ENCODE results near the gene PRSS22.

The PRSS22 gene

DNA sequence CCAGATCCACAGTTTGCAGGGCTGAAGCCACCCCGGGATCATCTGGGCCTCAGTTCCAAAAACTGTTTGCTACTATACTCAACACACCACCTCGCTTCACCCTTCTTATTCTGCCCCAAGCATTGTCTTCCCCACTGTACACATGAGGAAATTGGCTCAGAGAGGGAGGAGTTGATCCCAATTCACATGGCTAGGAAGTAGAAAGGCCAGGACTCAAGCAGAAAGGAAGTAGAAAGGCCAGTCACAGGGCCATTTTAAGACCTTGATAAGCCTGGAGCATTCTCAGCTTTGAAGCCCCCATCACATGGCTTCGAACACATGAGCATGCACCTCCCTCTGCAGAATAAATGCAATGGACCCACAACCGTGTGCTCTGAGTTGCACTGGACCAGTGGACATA lies 7.7 kb upstream of the PRSS22 start:
- Mint-ChIP-seq H3K27me3 (ENCODE audit: low read depth) (peaks cover 47% of the 10 kb centered on the region), H3K4me1 (no peaks in the 10 kb centered on the region), H3K9me3 (peaks cover 4% of the 10 kb centered on the region), H3K4me3 (no peak overlapping the region), H3K36me3 (ENCODE audit: low read depth) (no peaks in the 10 kb centered on the region), H3K27ac (no peak overlapping the region)
- TF ChIP-seq, protein P1, sequence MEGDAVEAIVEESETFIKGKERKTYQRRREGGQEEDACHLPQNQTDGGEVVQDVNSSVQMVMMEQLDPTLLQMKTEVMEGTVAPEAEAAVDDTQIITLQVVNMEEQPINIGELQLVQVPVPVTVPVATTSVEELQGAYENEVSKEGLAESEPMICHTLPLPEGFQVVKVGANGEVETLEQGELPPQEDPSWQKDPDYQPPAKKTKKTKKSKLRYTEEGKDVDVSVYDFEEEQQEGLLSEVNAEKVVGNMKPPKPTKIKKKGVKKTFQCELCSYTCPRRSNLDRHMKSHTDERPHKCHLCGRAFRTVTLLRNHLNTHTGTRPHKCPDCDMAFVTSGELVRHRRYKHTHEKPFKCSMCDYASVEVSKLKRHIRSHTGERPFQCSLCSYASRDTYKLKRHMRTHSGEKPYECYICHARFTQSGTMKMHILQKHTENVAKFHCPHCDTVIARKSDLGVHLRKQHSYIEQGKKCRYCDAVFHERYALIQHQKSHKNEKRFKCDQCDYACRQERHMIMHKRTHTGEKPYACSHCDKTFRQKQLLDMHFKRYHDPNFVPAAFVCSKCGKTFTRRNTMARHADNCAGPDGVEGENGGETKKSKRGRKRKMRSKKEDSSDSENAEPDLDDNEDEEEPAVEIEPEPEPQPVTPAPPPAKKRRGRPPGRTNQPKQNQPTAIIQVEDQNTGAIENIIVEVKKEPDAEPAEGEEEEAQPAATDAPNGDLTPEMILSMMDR (IDR thresholded peaks at IDR 0.05; ENCODE audit: unreplicated experiment in 3 of 3) = no peak

- Mint-ChIP-seq H3K27ac (no peak overlapping the region), H3K27me3 (ENCODE audit: low read depth) (peaks cover 63% of the 10 kb centered on the region), H3K9me3 (peaks cover 4% of the 10 kb centered on the region), H3K36me3 (ENCODE audit: low read depth) (no peaks in the 10 kb centered on the region), H3K4me1 (no peaks in the 10 kb centered on the region), H3K4me3 (no peak overlapping the region)
- TF ChIP-seq, protein P1 (IDR thresholded peaks at IDR 0.05; ENCODE audit: unreplicated experiment in 3 of 3) = no peak
Measured at GRCh38 chr16:2860826-2861567, 3.0 kb upstream of the PRSS22 start.

DNA sequence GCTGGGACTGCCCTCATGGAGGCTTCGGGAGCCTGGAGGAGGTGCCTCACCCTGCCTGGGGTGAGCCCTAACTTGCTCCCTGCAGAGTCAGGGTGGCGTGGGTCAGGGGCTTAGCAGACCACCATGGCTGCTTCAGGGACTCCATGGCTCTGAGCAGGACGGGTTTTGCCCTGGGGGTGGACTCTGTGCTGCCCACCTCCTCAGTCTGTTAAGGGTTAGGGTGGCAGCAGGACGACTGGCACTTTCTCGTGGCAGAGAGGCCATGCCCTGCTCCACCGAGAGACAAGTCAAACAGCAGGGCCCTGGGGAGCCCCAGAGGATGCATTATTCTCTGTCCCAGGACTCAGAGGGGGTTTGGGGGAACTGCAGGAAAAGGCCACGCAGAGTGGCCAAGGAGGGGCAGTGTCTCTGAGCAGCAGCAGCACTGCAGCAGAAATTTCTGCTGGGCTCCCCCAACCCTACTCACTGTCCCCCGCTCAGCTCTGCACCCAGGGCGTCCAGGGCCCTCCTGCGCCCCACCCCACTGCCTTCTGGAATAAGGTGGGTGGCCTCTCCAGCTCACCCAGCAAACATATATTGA lies 1.8 kb upstream of the PRSS22 start:
- TF ChIP-seq, protein P1 (IDR thresholded peaks at IDR 0.05; ENCODE audit: unreplicated experiment in 3 of 3) = no peak
- Mint-ChIP-seq H3K27ac (no peak overlapping the region), H3K36me3 (ENCODE audit: low read depth) (no peaks in the 10 kb centered on the region), H3K27me3 (ENCODE audit: low read depth) (peaks cover 60% of the 10 kb centered on the region), H3K9me3 (peaks cover 5% of the 10 kb centered on the region), H3K4me3 (no peak overlapping the region), H3K4me1 (no peaks in the 10 kb centered on the region)

DNA sequence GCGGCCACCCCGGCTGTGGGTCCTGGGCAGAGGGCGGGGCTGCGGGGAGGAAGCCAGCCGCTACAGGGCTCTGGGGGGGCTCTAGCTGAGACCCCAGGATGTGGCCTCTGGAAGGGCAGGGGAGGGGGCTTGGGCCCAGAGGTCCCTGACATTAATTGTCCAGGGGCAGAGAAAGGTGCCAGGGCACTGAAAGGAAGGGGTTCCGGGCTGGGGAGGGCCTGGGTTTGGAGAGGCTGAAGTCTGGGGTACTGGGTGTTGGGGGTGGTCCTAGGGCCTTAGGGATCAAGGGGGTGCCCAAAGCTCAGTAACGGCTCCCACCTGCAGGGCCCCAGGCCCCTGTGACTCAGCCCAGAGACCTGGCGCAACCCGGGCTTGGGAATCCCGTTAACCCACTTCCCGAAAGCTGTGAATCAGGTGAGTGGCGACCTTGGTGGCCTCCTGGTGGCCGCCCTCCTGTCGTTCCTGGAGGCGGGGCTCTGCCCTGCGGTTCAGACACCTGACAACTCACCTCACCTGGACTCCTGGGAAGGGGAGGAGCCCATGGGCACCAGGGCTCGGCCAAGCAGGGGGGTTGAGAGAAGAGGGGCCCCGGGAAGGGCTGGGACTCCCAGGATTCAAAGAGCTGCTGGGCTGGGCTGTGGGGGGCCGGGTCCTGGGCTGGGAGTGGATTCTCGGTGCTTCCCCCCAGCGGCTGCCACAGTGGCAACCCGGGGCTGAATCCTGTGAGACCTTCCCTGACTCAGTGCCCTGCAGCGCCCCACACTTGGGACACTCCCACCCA lies 465 bp upstream of the PRSS22 start:
- Mint-ChIP-seq H3K9me3 (peaks cover 14% of the 10 kb centered on the region), H3K4me3 (peak overlapping the region in 1 of 3 experiments; percentile 29), H3K4me1 (no peaks in the 10 kb centered on the region), H3K27me3 (ENCODE audit: low read depth) (peaks cover 66% of the 10 kb centered on the region), H3K36me3 (ENCODE audit: low read depth) (no peaks in the 10 kb centered on the region), H3K27ac (no peak overlapping the region)
- TF ChIP-seq, protein P1 (IDR thresholded peaks at IDR 0.05; ENCODE audit: unreplicated experiment in 3 of 3) = no peak

DNA sequence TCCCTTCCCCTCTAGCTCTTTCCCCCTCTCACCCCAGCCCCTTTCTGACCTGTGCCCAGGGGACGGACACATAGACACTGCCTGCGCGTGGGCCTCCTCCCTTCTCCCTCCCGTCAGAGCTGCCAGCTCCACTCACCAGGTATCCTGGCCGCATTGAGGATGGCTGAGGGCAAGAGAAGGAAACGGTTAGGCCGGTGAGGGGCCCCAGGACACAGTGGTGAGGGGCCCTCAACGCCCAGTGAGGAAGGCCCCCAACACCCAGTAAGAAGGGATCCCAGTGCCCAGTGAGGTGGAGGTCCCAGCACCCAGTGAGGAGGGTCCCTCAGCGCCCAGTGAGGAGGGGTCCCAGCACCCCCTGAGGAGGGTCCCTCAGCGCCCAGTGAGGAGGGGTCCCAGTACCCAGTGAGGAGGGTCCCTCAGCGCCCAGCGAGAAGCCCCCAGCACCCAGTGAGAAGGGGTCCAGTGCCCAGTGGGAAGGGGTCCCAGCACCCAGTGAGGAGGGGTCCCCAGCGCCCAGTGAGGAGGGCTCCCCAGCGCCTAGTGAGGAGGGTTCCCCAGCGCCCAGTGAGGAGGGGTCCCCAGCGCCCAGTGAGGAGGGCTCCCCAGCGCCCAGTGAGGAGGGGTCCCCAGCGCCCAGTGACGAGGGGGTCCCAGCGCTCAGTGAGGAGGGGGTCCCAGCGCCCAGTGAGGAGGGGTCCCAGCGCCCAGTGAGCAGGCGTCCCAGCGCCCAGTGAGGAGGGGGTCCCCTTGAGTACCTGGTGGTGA lies 1.1 kb downstream of the PRSS22 start:
- no peak overlapping the region for H3K27ac Mint-ChIP-seq
- peaks cover 14% of the 10 kb centered on the region for H3K9me3 Mint-ChIP-seq
- TF ChIP-seq, protein P1 (IDR thresholded peaks at IDR 0.05; ENCODE audit: unreplicated experiment in 3 of 3) = no peak
- H3K27me3 Mint-ChIP-seq (ENCODE audit: low read depth) = peaks cover 66% of the 10 kb centered on the region
- no peaks in the 10 kb centered on the region for H3K4me1 Mint-ChIP-seq
- H3K4me3 Mint-ChIP-seq = no peak overlapping the region
- H3K36me3 Mint-ChIP-seq (ENCODE audit: low read depth) = no peaks in the 10 kb centered on the region

Measured in nephron (organoid).